GM18517 (cell line): ENCODE results near the gene ANTXRL.
"Not testable (repeated sequence)": the region's sequence is repeated elsewhere in the genome, so short reads cannot be mapped to it uniquely, and the experiment has no call there.

Experiments
- ATAC-seq: cut with Tn5 transposase; IDR thresholded peaks from one replicate; pipeline ENCODE4 v1.9.1; 2021; ENCODE audit warnings: mild to moderate bottlenecking, moderate library complexity; ENCODE audit not compliant: unreplicated experiment

Gene ANTXRL

GRCh38 chr10:46293832-46294640, 7.2 kb downstream of the ANTXRL start:
- no peak for ATAC-seq

GRCh38 chr10:46294641-46295220, 7.9 kb downstream of the ANTXRL start:
- no peak for ATAC-seq

DNA sequence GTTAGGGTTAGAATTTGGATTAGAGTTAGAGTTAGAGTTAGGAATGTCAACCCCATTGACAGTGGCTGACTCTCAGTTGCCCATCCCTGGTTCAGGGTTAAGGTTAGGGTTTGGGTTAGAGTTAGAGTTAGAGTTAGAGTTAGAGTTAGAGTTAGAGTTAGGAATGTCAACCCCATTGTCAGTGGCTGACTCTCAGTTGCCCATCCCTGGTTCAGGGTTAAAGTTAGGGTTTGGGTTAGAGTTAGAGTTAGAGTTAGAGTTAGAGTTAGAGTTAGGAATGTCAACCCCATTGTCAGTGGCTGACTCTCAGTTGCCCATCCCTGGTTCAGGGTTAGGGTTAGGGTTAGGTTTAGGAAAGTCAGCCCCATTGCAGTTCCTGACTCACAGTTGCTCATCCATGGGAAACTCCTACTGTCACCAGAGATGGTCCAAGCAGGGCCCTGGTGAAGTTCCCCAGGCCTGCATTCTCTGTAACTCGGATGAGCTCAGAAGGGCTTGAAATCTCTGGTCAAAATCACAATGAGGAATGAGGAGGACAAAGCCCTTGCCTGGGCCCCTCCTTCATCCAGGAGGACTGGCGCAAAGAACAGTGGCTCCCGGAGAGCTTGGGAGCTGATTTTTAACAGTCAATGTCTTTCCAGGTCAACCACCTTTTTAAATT, 8.7 kb downstream of the ANTXRL start:
- ATAC-seq, result not testable (repeated sequence)

- ATAC-seq, result not testable (repeated sequence)
Measured at GRCh38 chr10:46296086-46296485, 9.3 kb downstream of the ANTXRL start.

- ATAC-seq, result no peak
Measured at GRCh38 chr10:46296641-46297141, 9.9 kb downstream of the ANTXRL start.

DNA sequence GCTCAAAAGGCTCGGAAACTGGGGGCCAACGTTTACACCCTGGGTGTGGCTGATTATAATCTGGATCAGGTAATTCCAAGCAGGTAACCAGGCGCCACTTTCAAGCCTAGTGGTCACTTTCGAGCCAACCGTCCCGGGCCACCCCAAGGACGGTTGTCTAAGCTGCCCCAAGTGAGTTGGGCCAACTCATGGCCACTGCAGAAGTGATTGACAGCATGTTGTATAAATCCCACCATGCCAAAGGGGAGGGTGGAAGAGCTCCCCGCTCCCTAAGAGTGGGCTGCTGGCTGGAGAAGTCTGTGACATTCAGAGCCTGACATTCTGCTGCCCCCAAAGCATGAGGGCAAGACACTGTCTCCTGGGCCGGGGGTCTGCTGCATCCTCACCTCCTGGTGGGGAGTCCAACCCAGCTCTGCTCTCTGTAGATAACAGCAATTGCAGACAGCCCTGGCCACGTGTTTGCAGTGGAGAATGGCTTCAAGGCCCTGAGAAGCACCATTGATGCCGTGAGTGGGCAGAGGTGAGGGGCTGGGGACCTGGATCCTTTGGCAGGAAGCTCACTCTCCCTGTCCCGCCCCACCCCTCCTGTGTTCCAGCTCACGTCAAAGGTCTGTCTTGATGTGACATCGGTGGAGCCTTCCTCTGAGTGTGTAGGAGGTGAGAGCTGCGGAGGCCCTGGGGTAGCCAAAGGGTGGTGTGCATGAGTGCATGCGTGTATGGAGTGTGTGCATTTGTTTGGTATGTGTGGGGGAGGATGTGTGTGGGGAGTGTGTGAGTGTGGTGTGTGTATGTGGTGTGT, 10.8 kb downstream of the ANTXRL start:
- ATAC-seq, result no peak

- ATAC-seq, result no peak
Measured at GRCh38 chr10:46298477-46299285, 11.9 kb downstream of the ANTXRL start.

DNA sequence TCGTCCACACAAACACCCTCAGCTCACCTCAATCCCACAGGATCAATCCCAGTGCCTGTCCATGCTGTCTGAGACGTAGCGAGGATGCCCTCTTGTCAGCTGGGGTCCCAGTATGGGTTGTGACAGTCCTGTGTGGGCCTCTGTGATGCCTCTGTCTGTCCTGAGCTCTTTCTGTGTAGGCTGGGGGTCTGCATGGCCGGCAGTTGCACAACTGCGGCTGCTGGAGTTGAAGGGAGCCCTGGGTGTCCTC, 12.4 kb downstream of the ANTXRL start:
- no peak for ATAC-seq

DNA sequence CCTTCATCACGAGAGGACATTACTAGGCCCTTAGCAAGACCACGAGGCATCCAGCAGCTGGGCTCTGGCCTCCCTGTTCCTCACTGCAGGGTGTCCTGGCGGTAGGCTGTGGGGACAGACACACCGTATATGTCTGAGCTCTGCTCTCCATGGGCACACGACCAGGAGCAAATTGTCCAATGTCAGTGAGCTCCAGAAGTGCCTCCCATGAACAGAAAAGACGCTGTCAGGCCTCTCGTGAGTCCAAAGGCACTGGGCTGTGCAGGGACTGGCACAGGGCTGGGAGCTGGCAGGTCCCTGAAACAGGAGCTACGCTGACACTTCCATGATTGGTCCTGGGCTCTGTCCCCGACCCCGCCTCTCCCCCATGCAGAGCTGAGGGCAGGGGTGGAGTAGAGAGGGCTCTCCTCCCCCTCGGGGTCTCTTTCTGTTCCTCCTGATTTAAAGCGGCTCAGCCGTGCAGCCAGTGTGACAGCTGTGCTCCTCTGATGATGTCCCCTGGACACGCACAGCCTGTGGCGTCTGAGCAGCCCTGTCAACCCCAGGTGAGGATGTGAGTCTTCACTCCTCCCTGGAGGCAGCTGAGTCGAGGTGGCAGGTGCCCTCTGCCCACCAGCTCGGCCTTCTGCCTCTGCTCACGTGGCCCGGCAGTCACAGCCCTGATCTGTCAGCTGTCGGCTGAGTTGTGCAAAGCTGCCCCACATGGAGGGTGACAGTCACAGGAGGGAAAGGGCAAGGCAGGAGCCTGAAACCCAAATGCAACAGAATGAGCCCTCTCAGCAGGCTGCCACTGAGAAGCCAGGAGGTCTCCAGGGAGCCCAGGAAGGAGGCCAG, 13.0 kb downstream of the ANTXRL start:
- ATAC-seq, result no peak

- not testable (repeated sequence) for ATAC-seq
Measured at GRCh38 chr10:46300370-46300711, 13.5 kb downstream of the ANTXRL start.

DNA sequence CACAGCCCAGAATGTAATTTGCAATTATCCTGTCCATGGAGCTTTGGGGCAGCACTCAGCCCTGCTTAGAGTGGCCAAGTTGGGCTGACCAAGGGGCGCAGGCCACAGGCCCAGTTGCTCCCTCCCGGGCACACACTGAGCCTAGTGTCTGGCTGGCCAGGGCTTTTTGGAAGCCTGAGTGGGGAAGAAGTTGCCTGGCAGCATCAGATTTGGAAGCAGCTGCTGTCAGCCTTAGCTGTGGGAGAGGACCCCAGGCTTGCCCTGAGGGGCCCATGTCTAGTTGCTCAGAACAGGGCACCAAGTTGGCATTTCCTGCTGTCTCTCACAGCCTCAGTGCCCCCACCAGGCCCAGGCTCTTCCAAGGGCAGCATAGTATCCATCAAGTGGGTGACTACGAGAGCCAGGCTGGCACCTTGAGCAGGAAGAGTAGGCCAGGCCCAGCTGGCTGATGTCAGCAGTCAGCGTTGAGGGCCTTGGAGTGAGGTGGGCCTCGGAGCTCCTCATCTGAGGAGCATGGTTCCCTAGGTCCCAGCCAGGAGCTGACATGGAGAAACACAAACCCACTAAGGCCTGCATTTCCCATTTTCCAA, 14.4 kb downstream of the ANTXRL start:
- no peak for ATAC-seq

- ATAC-seq, result no peak
Measured at GRCh38 chr10:46301721-46302479, 15.1 kb downstream of the ANTXRL start.

DNA sequence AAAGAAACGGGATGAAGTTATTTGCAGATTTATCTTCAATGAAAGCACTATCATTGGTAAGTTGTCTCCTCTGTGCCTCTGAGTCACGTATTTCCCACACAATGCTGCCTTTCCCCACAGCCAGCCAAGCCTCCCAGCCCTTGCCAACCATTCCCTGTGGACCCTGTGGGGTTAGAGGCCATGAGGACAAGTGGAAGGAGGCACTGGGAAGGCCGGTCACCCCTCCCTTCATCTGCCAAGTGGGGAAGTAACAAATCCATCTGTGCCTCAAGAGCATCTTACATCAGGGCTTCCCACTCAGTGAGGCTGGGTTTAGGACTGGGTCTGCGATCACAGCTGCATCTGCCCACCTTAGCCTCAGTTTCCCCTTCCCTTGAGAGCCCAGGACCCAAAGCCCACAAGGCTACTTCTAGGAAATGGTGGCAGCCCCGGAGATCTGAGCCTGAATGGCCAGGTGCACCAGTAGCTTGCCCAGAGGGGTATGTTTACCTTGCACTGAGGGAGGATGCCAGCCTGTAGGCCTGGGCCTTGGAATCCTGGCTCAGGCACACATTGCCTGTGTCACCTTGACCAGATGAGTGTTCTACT, 16.1 kb downstream of the ANTXRL start:
- ATAC-seq, result not testable (repeated sequence)

GRCh38 chr10:46304062-46304461, 17.3 kb downstream of the ANTXRL start:
- no peak for ATAC-seq

DNA sequence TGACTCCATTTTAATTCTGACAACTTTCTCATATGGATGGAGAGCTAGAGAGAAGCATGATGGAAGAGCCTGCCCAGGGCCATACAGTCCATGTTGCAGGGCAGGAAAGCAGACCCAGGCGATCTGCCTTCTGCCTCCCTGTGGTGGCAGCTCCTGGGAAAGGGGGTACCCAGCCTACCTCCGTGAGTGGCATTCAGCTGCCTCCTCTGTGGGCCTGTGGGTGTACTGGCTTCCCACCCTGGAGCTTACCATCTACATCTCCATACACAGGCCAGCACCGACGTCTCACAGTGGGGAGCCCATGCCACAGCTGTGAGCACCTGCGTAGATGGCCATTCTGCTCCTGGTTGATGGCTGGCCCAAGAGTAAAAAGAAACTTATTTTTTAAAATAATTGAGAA, 17.9 kb downstream of the ANTXRL start:
- ATAC-seq, result not testable (repeated sequence)

- ATAC-seq, result no peak
Measured at GRCh38 chr10:46305079-46305818, 18.5 kb downstream of the ANTXRL start.

DNA sequence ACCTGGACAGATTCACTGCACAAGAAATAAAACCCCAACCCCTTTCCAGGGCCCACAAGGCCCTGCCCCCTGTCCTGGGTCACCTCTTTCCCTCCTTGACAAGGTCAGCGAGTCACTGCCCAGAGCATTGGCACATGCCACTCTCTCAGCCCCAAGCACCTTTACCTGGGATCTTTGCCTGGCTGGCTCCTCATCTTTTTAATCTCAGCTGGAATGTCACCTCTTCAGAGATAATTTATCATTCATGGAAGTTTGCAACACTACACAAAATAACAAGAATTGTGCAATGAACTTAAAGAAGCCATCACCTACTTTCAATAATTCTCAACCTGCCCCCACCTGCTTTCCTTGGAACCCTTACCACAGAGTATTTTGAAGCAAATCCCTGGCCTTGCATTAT, 19.2 kb downstream of the ANTXRL start:
- ATAC-seq, result no peak
